Activated naive CD8-positive, alpha-beta T cell treated with anti-CD3 and anti-CD28 coated beads for 36 hours (primary cell): ENCODE results near the gene MPST. TPM values are rescaled to one million over a fixed set of nuclear protein-coding genes. Genes with fewer than 3 reads are reported as not detected.

ENCODE experiments used
- DNase-seq: peaks from one replicate; pipeline ENCODE4 v3.0.0; 2021
- H3K27ac Mint-ChIP-seq: one replicate; pipeline ENCODE4 v1.8.0; 2022; ENCODE audit warnings: mild to moderate bottlenecking, moderate library complexity, mixed read lengths
- H3K27me3 Mint-ChIP-seq: one replicate; pipeline ENCODE4 v1.8.0; 2022; ENCODE audit warnings: mild to moderate bottlenecking, mixed read lengths
- H3K36me3 Mint-ChIP-seq: one replicate; pipeline ENCODE4 v1.8.0; 2021; ENCODE audit warnings: mild to moderate bottlenecking, mixed read lengths
- H3K4me1 Mint-ChIP-seq: one replicate; pipeline ENCODE4 v1.8.0; 2021; ENCODE audit warnings: mixed read lengths
- H3K4me3 Mint-ChIP-seq: one replicate; pipeline ENCODE4 v1.8.0; 2022; ENCODE audit warnings: mild to moderate bottlenecking, moderate library complexity, mixed read lengths
- H3K9me3 Mint-ChIP-seq: one replicate; pipeline ENCODE4 v1.8.0; 2022; ENCODE audit warnings: mixed read lengths
- total RNA-seq, 2 experiments: library from RNA; stranded (reverse); gene quantifications; one replicate each; pipeline ENCODE4 v1.2.3, GENCODE V29; 2021

Gene MPST
- total RNA-seq, 2 experiments from 2014 or later = 5.5 to 5.6 TPM

DNA sequence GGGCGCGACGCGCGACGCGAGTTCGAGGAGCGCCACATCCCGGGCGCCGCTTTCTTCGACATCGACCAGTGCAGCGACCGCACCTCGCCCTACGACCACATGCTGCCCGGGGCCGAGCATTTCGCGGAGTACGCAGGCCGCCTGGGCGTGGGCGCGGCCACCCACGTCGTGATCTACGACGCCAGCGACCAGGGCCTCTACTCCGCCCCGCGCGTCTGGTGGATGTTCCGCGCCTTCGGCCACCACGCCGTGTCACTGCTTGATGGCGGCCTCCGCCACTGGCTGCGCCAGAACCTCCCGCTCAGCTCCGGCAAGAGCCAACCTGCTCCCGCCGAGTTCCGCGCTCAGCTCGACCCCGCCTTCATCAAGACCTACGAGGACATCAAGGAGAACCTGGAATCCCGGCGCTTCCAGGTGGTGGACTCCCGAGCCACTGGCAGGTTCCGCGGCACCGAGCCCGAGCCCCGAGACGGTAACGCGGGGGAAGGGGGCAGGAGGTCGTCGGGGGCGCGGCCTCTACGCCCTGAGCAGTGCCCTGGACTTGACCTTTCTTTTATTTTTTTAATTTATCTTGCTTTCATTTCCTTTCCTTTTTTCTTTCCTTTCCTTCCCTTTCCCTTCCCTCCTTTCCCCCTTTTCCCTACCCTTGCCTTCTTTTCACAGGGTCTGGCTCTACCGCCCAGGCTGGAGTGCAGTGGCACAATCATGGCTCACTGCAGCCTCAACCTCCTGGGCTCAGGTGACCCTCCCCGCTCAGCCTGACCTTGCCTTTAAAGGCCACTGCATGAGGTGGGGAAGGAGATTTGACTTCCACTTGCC is 5.0 kb downstream of the MPST start:
- H3K4me3 Mint-ChIP-seq = no peak overlapping the region

GRCh38 chr22:37025500-37026070 is 6.0 kb downstream of the MPST start:
- Mint-ChIP-seq H3K27ac (no peak overlapping the region), H3K9me3 (no peaks in the 10 kb centered on the region), H3K4me3 (no peak overlapping the region), H3K36me3 (no peaks in the 10 kb centered on the region), H3K4me1 (no peaks in the 10 kb centered on the region), H3K27me3 (peaks cover 14% of the 10 kb centered on the region)
- DNase-seq = no peak

More for the DNA sequence above, 5.0 kb downstream of the MPST start:
- no peak for DNase-seq
- Mint-ChIP-seq H3K4me1 (peaks cover 4% of the 10 kb centered on the region), H3K27ac (no peak overlapping the region), H3K9me3 (no peaks in the 10 kb centered on the region), H3K36me3 (no peaks in the 10 kb centered on the region), H3K27me3 (peaks cover 24% of the 10 kb centered on the region)

GRCh38 chr22:37026325-37026724 is 6.8 kb downstream of the MPST start:
- Mint-ChIP-seq H3K4me1 (no peaks in the 10 kb centered on the region), H3K9me3 (no peaks in the 10 kb centered on the region), H3K27me3 (peaks cover 7% of the 10 kb centered on the region), H3K36me3 (no peaks in the 10 kb centered on the region), H3K27ac (no peak overlapping the region), H3K4me3 (no peak overlapping the region)
- DNase-seq = no peak

DNA sequence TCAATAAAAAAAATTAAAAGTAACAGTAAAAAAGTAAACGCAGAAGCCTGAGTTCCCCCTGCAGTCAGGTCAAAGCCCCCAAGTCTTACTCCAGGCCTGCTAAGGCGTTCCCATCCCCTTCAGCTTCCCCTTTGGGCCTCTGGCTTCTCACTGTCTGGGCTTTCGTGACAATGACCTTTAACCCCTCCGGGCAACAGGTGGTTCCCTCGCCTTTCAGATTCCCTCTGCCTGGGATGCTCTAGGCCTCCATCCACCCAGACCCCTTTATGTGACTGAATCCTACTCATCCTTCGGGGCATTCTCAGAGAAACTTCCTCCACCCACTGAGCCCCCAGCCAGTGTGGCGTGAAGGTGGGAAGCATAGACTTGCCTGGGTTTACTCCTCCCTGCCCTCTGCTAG is 8.0 kb downstream of the MPST start:
- Mint-ChIP-seq H3K27me3 (no peaks in the 10 kb centered on the region), H3K36me3 (no peaks in the 10 kb centered on the region), H3K4me1 (no peaks in the 10 kb centered on the region), H3K9me3 (no peaks in the 10 kb centered on the region), H3K27ac (no peak overlapping the region), H3K4me3 (no peak overlapping the region)
- DNase-seq = no peak

DNA sequence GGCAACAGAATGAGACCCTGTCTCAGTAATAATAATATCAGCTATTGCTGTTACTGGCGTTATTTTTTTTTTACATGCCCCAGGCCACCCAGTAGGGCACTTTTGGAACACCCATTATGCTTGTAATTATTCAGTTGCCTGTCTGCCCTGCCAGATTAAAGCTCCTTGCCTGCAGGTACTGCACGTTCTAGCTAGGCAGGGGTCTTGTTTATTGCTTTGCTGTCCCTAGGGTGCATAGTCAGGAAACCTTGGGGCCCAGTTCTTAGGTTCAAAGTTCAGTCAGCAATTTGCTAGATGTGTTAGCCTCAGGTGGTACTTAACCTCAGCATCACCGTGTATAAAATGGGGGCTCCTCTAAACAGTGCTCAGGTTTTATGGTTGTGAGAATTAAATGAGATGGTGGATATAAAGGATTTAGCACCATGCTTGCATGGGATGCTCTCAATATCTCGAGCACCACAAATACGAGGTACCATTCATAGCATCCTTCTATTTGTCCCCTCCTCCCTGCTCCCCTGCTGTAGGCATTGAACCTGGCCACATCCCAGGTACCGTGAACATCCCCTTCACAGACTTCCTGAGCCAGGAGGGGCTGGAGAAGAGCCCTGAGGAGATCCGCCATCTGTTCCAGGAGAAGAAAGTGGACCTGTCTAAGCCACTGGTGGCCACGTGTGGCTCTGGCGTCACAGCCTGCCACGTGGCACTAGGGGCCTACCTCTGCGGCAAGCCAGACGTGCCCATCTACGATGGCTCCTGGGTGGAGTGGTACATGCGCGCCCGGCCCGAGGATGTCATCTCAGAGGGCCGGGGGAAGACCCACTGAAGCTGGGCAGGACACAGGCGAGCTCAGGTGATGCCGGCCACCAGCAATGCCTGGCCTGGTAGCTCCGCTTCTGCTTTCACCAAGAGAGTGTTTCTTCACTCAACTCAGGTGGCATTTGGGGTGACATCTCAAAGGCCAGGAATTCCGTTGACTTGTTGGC is 9.4 kb downstream of the MPST start:
- Mint-ChIP-seq H3K9me3 (no peaks in the 10 kb centered on the region), H3K4me1 (no peaks in the 10 kb centered on the region), H3K27ac (no peak overlapping the region), H3K36me3 (no peaks in the 10 kb centered on the region), H3K27me3 (no peaks in the 10 kb centered on the region), H3K4me3 (no peak overlapping the region)
- DNase-seq = no peak

GRCh38 chr22:37030560-37031281 is 11.2 kb downstream of the MPST start:
- no peak overlapping the region for H3K27ac Mint-ChIP-seq
- H3K9me3 Mint-ChIP-seq = no peaks in the 10 kb centered on the region
- H3K4me3 Mint-ChIP-seq = no peak overlapping the region

DNA sequence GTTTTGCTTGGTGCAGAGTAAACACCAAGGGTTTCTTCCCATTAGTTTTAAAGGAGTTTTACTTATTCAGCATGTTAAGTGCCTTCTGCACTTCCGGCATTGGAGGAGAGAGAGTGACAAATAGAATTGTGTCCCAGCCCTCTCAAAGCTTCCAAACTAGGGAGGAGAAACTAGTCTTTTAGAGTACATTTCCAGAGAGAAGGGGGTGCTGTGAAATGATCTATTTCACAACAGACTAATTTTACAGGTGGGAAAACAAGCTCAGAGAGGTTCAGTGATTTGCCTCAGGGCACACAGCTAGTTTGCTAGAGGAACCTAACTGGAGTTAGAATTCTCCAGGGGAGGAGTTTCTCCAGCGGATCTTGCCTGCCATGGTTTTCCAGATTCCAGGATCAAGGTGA is 12.6 kb downstream of the MPST start:
- no peaks in the 10 kb centered on the region for H3K4me1 Mint-ChIP-seq
- no peak overlapping the region for H3K4me3 Mint-ChIP-seq
- H3K27me3 Mint-ChIP-seq = peaks cover 8% of the 10 kb centered on the region
- H3K9me3 Mint-ChIP-seq = no peaks in the 10 kb centered on the region
- DNase-seq = no peak
- H3K27ac Mint-ChIP-seq = no peak overlapping the region
- H3K36me3 Mint-ChIP-seq = no peaks in the 10 kb centered on the region

More at GRCh38 chr22:37030560-37031281, 11.2 kb downstream of the MPST start:
- no peak for DNase-seq
- Mint-ChIP-seq H3K27me3 (peaks cover 4% of the 10 kb centered on the region), H3K36me3 (no peaks in the 10 kb centered on the region), H3K4me1 (no peaks in the 10 kb centered on the region)

DNA sequence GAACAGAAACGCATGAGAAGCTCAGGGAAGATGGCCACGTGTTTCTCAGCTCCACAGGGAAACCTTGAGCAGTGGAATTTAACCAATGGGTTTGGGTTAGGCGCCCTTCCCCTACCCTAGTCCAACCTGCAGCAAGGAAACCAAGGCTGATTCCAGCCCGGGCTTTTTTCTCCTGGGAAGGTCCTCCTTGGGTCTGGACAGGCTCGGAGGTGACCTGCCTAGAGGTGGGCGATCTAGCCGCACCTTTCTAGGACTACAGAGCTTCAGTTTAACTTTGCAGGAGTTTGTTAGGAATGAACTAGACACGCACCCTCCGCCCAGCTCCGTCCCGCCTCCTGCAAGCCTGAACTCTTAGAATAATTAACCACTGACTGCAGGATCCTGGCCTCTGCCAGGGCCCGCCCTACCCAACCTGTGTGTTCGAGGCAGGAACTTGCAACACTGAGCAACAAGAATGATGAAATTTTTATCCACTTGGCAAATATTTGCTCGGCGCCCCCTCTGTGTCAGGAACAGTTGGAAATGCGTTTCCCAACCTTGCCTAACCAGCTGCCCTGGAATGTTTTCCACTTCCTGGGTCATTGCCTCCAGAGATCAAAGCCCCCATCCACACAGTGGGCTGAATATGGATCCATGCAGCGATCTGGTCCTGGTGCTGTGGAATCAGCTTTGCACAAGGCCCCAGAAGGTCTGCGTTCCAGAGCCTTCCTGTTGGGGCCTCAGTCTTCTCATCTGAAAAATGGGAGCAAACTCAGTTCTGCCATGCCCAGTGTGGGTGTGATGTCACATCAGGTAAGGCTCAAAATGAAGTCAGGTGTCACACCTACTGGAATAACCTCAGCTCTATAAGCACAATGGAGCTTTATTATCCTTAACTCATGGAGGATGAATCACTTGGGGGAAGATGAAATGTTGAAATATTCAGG is 13.3 kb downstream of the MPST start:
- Mint-ChIP-seq H3K4me1 (no peaks in the 10 kb centered on the region), H3K27me3 (peaks cover 11% of the 10 kb centered on the region), H3K36me3 (no peaks in the 10 kb centered on the region), H3K4me3 (no peak overlapping the region), H3K9me3 (no peaks in the 10 kb centered on the region), H3K27ac (no peak overlapping the region)
- no peak for DNase-seq

DNA sequence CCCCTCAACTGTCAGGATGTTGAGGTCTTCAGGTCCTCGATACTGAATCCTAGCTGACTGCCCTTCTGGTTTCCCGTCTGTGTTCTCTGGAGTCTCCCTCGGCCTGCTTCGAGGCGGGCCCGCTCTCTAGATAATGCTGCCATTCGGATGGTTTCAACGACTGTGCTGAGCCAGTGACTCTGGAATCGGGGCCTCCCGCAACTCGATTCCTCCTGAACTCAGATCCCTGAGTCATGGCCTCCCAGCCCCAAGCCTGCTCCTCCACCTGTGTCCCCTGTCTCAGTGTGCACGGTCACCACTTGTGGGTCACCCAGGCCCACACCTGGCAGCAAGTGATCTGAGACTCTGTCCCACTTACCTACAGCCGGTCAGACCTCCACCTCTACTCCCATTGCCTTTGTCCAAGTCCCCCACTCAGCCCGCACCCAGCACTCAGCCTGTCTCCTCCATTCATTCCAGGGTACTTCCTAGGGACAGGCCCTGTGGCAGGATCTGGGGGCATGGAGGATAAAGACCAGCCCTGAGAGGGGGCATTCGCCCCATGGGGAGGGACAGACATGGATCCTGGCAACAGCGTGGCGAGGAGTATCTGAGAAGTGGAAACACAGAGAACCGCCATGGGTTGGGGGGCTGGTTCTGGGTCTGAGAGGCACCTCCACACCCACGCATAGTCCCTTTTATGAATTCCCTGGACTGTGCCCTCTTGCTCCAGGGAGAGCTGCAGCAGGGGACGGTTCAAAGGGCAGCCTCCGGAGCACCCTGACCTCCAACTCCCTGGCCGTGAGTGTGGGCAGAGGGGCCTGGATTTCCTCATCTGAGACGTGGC is 14.3 kb downstream of the MPST start:
- H3K27ac Mint-ChIP-seq = no peak overlapping the region
- H3K36me3 Mint-ChIP-seq = no peaks in the 10 kb centered on the region
- no peaks in the 10 kb centered on the region for H3K4me1 Mint-ChIP-seq
- no peak for DNase-seq
- peaks cover 11% of the 10 kb centered on the region for H3K27me3 Mint-ChIP-seq
- no peak overlapping the region for H3K4me3 Mint-ChIP-seq
- no peaks in the 10 kb centered on the region for H3K9me3 Mint-ChIP-seq

- H3K4me3 Mint-ChIP-seq = no peak overlapping the region
- peaks cover 11% of the 10 kb centered on the region for H3K27me3 Mint-ChIP-seq
- H3K9me3 Mint-ChIP-seq = no peaks in the 10 kb centered on the region
- H3K36me3 Mint-ChIP-seq = no peaks in the 10 kb centered on the region
- no peak for DNase-seq
- peaks cover 8% of the 10 kb centered on the region for H3K4me1 Mint-ChIP-seq
- no peak overlapping the region for H3K27ac Mint-ChIP-seq
These were observed 17.3 kb downstream of the MPST start for GRCh38 chr22:37036655-37037377.

DNA sequence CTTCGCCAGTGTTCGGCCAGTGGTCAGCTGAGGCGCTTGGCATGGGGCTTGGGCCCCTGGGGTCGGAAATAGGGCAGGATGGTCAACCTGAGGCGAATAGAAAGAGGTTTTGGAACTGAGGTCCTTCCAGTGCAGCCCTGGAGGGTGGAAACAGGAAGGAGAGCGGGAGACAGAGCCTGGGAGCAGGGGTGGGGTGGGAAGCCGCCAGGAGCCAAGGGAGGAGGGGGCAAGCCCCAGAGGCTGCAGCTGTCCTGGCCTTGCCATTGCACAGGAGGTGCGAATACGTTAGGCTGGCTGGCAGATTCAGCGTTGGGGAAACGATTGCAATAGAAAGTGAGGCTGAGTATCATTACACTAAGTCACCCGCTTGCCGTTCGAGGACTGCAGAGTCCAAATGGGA is 18.1 kb downstream of the MPST start:
- peaks cover 11% of the 10 kb centered on the region for H3K27me3 Mint-ChIP-seq
- no peaks in the 10 kb centered on the region for H3K36me3 Mint-ChIP-seq

GRCh38 chr22:37039466-37039865 is 19.9 kb downstream of the MPST start:
- peaks cover 8% of the 10 kb centered on the region for H3K4me1 Mint-ChIP-seq
- no peak overlapping the region for H3K27ac Mint-ChIP-seq
- peaks cover 11% of the 10 kb centered on the region for H3K27me3 Mint-ChIP-seq
- no peaks in the 10 kb centered on the region for H3K36me3 Mint-ChIP-seq
- no peak overlapping the region for H3K4me3 Mint-ChIP-seq
- H3K9me3 Mint-ChIP-seq = no peaks in the 10 kb centered on the region
- no peak for DNase-seq

More for the DNA sequence above, 18.1 kb downstream of the MPST start:
- Mint-ChIP-seq H3K27ac (no peak overlapping the region), H3K4me1 (peaks cover 8% of the 10 kb centered on the region), H3K4me3 (no peak overlapping the region), H3K9me3 (no peaks in the 10 kb centered on the region)
- no peak for DNase-seq
